ENCODE results near the gene PNKP.

DNA sequence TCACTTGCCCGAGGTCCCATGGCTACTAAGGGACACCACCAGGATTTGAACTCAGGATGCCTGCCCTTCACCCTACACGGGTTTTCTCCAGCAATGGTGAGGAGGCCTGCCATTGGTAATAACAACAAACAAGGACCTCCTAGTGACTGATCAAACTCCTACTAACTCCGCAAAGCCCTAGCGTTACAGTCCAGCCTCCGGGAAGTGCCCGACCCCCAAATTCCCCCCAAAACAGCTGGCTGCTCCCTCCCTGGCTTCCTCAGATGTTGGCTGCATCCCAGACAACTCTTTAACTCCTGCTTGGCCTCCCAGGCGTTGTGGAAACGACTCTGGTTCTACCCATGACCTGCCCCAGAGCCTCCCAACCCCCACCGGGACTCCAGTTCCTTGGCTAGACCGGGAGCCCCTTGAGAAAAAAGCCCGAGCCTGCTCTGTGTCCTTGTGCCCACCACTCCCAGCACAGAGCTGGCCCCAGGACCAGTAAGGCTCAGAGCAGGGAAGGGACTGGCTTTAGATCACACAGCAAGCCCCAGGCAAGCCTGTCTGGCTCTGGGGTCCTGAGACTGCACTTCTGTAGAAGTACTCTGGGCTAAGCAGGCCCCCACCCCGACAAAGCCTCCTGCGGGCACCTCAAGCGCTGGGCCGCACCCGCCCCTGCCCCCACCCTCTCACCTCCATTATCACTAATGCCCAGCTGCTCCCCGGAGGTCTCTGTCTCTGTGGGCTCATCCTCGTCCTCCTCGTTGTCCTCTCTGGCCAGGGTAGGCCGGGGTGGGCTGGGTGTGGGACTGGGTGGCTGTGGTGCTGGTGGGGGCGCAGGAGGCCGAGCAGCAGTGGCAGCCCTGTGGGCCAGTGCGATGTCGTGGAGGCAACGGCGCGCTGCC lies 5.1 kb upstream of the PNKP start:
- TF ChIP-seq, protein P1, sequence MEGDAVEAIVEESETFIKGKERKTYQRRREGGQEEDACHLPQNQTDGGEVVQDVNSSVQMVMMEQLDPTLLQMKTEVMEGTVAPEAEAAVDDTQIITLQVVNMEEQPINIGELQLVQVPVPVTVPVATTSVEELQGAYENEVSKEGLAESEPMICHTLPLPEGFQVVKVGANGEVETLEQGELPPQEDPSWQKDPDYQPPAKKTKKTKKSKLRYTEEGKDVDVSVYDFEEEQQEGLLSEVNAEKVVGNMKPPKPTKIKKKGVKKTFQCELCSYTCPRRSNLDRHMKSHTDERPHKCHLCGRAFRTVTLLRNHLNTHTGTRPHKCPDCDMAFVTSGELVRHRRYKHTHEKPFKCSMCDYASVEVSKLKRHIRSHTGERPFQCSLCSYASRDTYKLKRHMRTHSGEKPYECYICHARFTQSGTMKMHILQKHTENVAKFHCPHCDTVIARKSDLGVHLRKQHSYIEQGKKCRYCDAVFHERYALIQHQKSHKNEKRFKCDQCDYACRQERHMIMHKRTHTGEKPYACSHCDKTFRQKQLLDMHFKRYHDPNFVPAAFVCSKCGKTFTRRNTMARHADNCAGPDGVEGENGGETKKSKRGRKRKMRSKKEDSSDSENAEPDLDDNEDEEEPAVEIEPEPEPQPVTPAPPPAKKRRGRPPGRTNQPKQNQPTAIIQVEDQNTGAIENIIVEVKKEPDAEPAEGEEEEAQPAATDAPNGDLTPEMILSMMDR (tag by site-specific recombination; IDR thresholded peaks at IDR 0.05), result no peak
- no peak for TF ChIP-seq ZNF274 (IDR thresholded peaks at IDR 0.05; ENCODE audit: low read length)
- TF ChIP-seq ZNF274 (tag by site-specific recombination; IDR thresholded peaks at IDR 0.05; ENCODE audit: borderline replicate concordance), result no peak
- TF ChIP-seq SALL2 (tag by site-specific recombination; IDR thresholded peaks at IDR 0.05; ENCODE audit: borderline replicate concordance), result no peak
- peak; percentile 64; the same call in 1 of the 2 replicates for TF ChIP-seq ZNF701 (tag by site-specific recombination; IDR thresholded peaks at IDR 0.05)
- no peak for TF ChIP-seq ZNF747 (tag by site-specific recombination; IDR thresholded peaks at IDR 0.05)
- TF ChIP-seq SP2 (tag by site-specific recombination; IDR thresholded peaks at IDR 0.05), result no peak
- TF ChIP-seq KLF7 (tag by site-specific recombination; IDR thresholded peaks at IDR 0.05; ENCODE audit: borderline replicate concordance), result no peak

Measured in HEK293 (cell line).